Measurements from ENCODE around the gene PDE3A. TPM values are rescaled to one million over a fixed set of nuclear protein-coding genes. Genes with fewer than 3 reads are reported as not detected.

Gene PDE3A
- total and polyA plus RNA-seq, 2 experiments from 2014 or later = 11.1 to 61.6 TPM

- WGBS (ENCODE audit: low lambda C conversion rate, missing lambda C conversion rate) = 68% methylated on average over 6 of the region's 6 CpGs
- Histone ChIP-seq H3K27ac (no peak overlapping the region), H2AFZ (no peak overlapping the region)
Measured at GRCh38 chr12:20444595-20445170, 76.3 kb downstream of the PDE3A start.

GRCh38 chr12:20445687-20446086, 77.3 kb downstream of the PDE3A start:
- Histone ChIP-seq H2AFZ (no peak overlapping the region), H3K79me2 (peaks cover 67% of the 10 kb centered on the region), H3K27ac (no peak overlapping the region), H3K4me1 (ENCODE audit: insufficient read depth) (peaks cover 12% of the 10 kb centered on the region), H4K20me1 (ENCODE audit: insufficient read depth, poor library complexity, severe bottlenecking) (no peaks in the 10 kb centered on the region), H3K9me3 (ENCODE audit: low read depth) (no peaks in the 10 kb centered on the region), H3K9me2 (replicated peaks; ENCODE audit: insufficient read depth) (no peaks in the 10 kb centered on the region), H3K4me3 (no peak overlapping the region), H3K36me3 (replicated peaks; ENCODE audit: insufficient read depth, low read depth) (no peaks in the 10 kb centered on the region), H3K4me2 (no peak overlapping the region), H3K27me3 (no peaks in the 10 kb centered on the region)
- TF ChIP-seq CTCF (IDR thresholded peaks at IDR 0.05; ENCODE audit: poor library complexity) = no peak
- no peak for DNase-seq (ENCODE audit: low spot score)
- 89% methylated on average over 4 of the region's 4 CpGs for WGBS (ENCODE audit: low lambda C conversion rate, missing lambda C conversion rate)

More at GRCh38 chr12:20444595-20445170, 76.3 kb downstream of the PDE3A start:
- Histone ChIP-seq H3K9me3 (ENCODE audit: low read depth) (no peaks in the 10 kb centered on the region), H3K4me3 (no peak overlapping the region), H3K79me2 (peaks cover 69% of the 10 kb centered on the region), H4K20me1 (ENCODE audit: insufficient read depth, poor library complexity, severe bottlenecking) (no peaks in the 10 kb centered on the region), H3K36me3 (replicated peaks; ENCODE audit: insufficient read depth, low read depth) (no peaks in the 10 kb centered on the region), H3K27me3 (no peaks in the 10 kb centered on the region), H3K4me1 (ENCODE audit: insufficient read depth) (peaks cover 12% of the 10 kb centered on the region), H3K4me2 (no peak overlapping the region), H3K9me2 (replicated peaks; ENCODE audit: insufficient read depth) (no peaks in the 10 kb centered on the region)
- DNase-seq (ENCODE audit: low spot score) = no peak
- TF ChIP-seq EZH2 (IDR thresholded peaks at IDR 0.05; ENCODE audit: borderline replicate concordance) = no peak
- TF ChIP-seq CTCF (IDR thresholded peaks at IDR 0.05; ENCODE audit: poor library complexity) = no peak
- no peak for TF ChIP-seq EZH2phosphoT487 (IDR thresholded peaks at IDR 0.05; ENCODE audit: low read depth, severe bottlenecking, unreplicated experiment)

- 76% methylated on average over 3 of the region's 3 CpGs for WGBS (ENCODE audit: low lambda C conversion rate, missing lambda C conversion rate)
- H3K9me3 ChIP-seq (ENCODE audit: low read depth) = no peaks in the 10 kb centered on the region
- no peak overlapping the region for H3K27ac ChIP-seq
- no peaks in the 10 kb centered on the region for H3K9me2 ChIP-seq (replicated peaks; ENCODE audit: insufficient read depth)
- no peaks in the 10 kb centered on the region for H4K20me1 ChIP-seq (ENCODE audit: insufficient read depth, poor library complexity, severe bottlenecking)
- H3K4me2 ChIP-seq = no peak overlapping the region
- peaks cover 12% of the 10 kb centered on the region for H3K4me1 ChIP-seq (ENCODE audit: insufficient read depth)
- no peak overlapping the region for H3K4me3 ChIP-seq
- no peak for TF ChIP-seq EZH2phosphoT487 (IDR thresholded peaks at IDR 0.05; ENCODE audit: low read depth, severe bottlenecking, unreplicated experiment)
- no peak for TF ChIP-seq CTCF (IDR thresholded peaks at IDR 0.05; ENCODE audit: poor library complexity)
- TF ChIP-seq EZH2 (IDR thresholded peaks at IDR 0.05; ENCODE audit: borderline replicate concordance) = no peak
- peaks cover 59% of the 10 kb centered on the region for H3K79me2 ChIP-seq
- no peaks in the 10 kb centered on the region for H3K27me3 ChIP-seq
- H3K36me3 ChIP-seq (replicated peaks; ENCODE audit: insufficient read depth, low read depth) = no peaks in the 10 kb centered on the region
- DNase-seq (ENCODE audit: low spot score) = no peak
- H2AFZ ChIP-seq = no peak overlapping the region
Measured at GRCh38 chr12:20446836-20447235, 78.5 kb downstream of the PDE3A start.

GRCh38 chr12:20448781-20449180, 80.4 kb downstream of the PDE3A start:
- TF ChIP-seq EZH2phosphoT487 (IDR thresholded peaks at IDR 0.05; ENCODE audit: low read depth, severe bottlenecking, unreplicated experiment) = no peak
- TF ChIP-seq EZH2 (IDR thresholded peaks at IDR 0.05; ENCODE audit: borderline replicate concordance) = no peak
- no peak for TF ChIP-seq CTCF (IDR thresholded peaks at IDR 0.05; ENCODE audit: poor library complexity)

More at GRCh38 chr12:20448781-20449180, 80.4 kb downstream of the PDE3A start:
- no peak overlapping the region for H3K4me2 ChIP-seq
- H3K27ac ChIP-seq = no peak overlapping the region
- peaks cover 44% of the 10 kb centered on the region for H3K79me2 ChIP-seq
- DNase-seq (ENCODE audit: low spot score) = no peak
- no peaks in the 10 kb centered on the region for H3K9me3 ChIP-seq (ENCODE audit: low read depth)
- H3K9me2 ChIP-seq (replicated peaks; ENCODE audit: insufficient read depth) = no peaks in the 10 kb centered on the region
- H3K4me1 ChIP-seq (ENCODE audit: insufficient read depth) = peaks cover 6% of the 10 kb centered on the region
- no peaks in the 10 kb centered on the region for H3K27me3 ChIP-seq
- H3K4me3 ChIP-seq = no peak overlapping the region
- WGBS (ENCODE audit: low lambda C conversion rate, missing lambda C conversion rate) = 65% methylated on average over 2 of the region's 2 CpGs
- no peaks in the 10 kb centered on the region for H3K36me3 ChIP-seq (replicated peaks; ENCODE audit: insufficient read depth, low read depth)
- no peaks in the 10 kb centered on the region for H4K20me1 ChIP-seq (ENCODE audit: insufficient read depth, poor library complexity, severe bottlenecking)
- H2AFZ ChIP-seq = no peak overlapping the region

Measured in hepatocyte (in vitro differentiated cells).